Measurements from ENCODE around the gene NLRP6. TPM values are rescaled to one million over a fixed set of nuclear protein-coding genes. Genes with fewer than 3 reads are reported as not detected.

NLRP6 gene
- total RNA-seq, 3 donors from 2014 or later (not counting 1 experiment from before 2014, with no cell fraction given): 1.7 to 3.0 (median 2.3) TPM

DNA sequence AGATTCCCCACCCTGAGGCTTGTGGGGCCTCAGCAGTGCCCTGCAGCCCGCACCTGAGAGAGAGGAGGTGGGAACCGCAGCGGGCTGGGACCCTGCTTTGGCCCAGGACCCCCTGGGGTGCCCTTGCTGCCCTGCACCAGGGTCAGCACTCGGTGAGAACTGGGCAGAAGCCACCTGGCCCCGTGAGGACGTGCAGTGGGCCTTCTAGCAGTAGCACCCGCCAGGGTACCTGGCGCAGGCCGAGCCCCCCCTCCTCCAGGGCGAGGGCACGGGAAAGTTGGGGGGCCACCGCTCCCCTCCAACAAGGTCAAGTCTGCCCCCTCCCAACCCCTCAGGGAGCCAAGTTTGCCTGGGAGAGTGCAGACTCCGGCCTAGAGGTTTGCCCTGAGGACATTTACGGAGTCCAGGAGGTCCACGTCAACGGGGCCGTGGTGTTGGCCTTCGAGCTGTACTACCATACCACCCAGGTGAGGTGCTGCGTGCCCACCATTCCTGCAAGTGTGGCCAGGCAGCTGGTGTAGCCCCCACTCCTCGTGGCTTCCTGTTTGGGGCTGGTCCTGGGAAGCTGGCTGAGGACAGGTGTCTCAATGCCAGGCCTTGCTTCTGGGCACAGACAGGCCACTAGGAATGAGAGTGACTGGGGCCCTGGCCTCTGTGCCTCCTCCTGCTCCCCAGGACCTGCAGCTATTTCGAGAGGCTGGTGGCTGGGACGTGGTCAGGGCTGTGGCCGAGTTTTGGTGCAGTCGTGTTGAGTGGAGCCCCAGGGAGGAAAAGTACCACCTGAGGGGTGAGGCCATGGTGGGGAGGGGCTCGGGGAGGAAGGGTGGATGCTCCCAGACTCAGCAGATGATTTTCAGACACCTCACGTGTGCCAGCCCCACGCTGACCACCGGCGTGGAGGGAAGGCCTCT is 14.3 kb downstream of the NLRP6 start:
- H3K36me3 ChIP-seq (ENCODE audit: control insufficient read depth, insufficient read depth, low read length): peaks cover 27% of the 10 kb centered on the region
- Mint-ChIP-seq H3K4me3 (no peak overlapping the region), H3K27ac (no peak overlapping the region), H3K36me3 (no peaks in the 10 kb centered on the region), H3K27me3 (ENCODE audit: low read depth in 2 of 2) (no peaks in the 10 kb centered on the region), H3K9me3 (no peaks in the 10 kb centered on the region), H3K4me1 (peaks cover 27 to 36% of the 10 kb centered on the region in 2 donors)
- ATAC-seq: no peak
- peaks cover 60% of the 10 kb centered on the region for H3K4me1 ChIP-seq (ENCODE audit: control insufficient read depth, insufficient read depth, low read length)
- no peak overlapping the region for H3K27ac ChIP-seq (ENCODE audit: low read length)
- H3K27me3 ChIP-seq (ENCODE audit: control insufficient read depth, insufficient read depth, low read length): no peaks in the 10 kb centered on the region
- no peaks in the 10 kb centered on the region for H3K9me3 ChIP-seq (ENCODE audit: control insufficient read depth, insufficient read depth, low read length)
- no peak for DNase-seq
- H3K4me3 ChIP-seq (ENCODE audit: low read length): no peak overlapping the region
- TF ChIP-seq, protein P1, sequence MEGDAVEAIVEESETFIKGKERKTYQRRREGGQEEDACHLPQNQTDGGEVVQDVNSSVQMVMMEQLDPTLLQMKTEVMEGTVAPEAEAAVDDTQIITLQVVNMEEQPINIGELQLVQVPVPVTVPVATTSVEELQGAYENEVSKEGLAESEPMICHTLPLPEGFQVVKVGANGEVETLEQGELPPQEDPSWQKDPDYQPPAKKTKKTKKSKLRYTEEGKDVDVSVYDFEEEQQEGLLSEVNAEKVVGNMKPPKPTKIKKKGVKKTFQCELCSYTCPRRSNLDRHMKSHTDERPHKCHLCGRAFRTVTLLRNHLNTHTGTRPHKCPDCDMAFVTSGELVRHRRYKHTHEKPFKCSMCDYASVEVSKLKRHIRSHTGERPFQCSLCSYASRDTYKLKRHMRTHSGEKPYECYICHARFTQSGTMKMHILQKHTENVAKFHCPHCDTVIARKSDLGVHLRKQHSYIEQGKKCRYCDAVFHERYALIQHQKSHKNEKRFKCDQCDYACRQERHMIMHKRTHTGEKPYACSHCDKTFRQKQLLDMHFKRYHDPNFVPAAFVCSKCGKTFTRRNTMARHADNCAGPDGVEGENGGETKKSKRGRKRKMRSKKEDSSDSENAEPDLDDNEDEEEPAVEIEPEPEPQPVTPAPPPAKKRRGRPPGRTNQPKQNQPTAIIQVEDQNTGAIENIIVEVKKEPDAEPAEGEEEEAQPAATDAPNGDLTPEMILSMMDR (IDR thresholded peaks at IDR 0.05): no peak
- intact Hi-C loops (cut with micrococcal nuclease): no loop called here
- 85% methylated on average over 29 of the region's 29 CpGs for WGBS (ENCODE audit: insufficient coverage)

DNA sequence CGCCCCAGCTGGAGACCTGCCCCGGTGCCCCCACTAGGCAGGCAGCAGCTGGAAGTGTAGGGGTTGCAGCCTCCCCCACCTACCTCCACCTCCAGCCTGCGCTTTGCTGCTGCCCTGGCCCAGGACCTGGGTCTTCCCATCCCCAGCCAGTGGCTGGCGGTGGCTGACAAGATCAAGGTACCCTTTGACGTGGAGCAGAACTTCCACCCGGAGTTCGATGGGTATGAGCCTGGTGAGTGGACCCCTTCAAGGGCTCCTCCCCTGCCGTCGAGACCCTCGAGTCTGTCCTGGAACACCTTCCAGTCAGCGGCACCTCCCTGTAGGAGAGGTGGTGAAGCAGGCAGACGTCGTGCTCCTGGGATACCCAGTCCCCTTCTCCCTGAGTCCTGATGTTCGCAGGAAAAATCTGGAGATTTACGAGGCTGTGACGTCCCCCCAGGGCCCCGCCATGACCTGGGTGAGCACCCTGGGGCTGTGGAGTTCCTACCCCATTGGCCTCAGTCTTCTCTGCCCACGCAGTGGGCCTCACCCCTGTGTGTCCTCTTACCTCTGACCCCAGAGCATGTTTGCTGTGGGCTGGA is 15.2 kb downstream of the NLRP6 start:
- WGBS (ENCODE audit: insufficient coverage): 98% methylated on average over 16 of the region's 18 CpGs
- no peak overlapping the region for H3K27ac Mint-ChIP-seq
- ATAC-seq: no peak

DNA sequence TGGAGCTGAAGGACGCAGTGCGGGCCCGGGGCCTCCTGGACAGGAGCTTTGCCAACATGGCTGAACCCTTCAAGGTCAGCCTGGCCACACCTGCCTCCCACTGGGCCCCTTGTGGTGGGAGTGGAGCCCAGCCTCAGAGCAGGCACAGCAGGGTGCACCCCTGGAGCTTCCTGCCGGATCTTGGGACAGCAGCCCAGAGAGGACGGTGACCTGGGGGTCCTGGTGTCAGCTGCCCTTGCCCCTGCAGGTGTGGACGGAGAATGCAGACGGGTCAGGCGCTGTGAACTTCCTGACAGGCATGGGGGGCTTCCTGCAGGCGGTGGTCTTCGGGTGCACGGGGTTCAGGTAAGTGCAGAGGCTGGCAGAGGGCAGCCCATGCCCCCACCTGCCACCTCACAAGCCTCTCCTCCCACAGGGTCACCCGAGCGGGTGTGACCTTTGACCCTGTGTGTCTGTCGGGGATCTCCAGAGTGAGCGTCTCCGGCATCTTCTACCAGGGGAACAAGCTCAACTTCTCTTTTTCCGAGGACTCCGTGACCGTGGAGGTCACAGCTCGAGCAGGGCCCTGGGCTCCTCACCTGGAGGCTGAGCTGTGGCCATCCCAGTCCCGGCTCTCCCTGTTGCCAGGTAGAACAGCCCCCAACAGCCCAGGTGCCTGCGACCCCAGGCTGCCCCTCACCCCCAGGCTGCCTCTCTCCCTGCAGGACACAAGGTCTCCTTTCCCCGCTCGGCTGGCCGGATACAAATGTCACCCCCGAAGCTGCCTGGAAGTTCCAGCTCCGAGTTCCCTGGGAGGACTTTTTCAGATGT is 15.8 kb downstream of the NLRP6 start:
- intact Hi-C loops (cut with micrococcal nuclease): no loop called here
- H3K4me3 ChIP-seq (ENCODE audit: low read length): no peak overlapping the region
- no peaks in the 10 kb centered on the region for H3K36me3 Mint-ChIP-seq
- peaks cover 26 to 37% of the 10 kb centered on the region in 2 donors for H3K4me1 Mint-ChIP-seq
- no peaks in the 10 kb centered on the region for H3K27me3 Mint-ChIP-seq (ENCODE audit: low read depth in 2 of 2)
- no peak overlapping the region for H3K27ac ChIP-seq (ENCODE audit: low read length)
- H3K9me3 ChIP-seq (ENCODE audit: control insufficient read depth, insufficient read depth, low read length): no peaks in the 10 kb centered on the region
- no peaks in the 10 kb centered on the region for H3K9me3 Mint-ChIP-seq
- peaks cover 65% of the 10 kb centered on the region for H3K4me1 ChIP-seq (ENCODE audit: control insufficient read depth, insufficient read depth, low read length)
- DNase-seq (no peak), ATAC-seq (no peak)
- H3K27me3 ChIP-seq (ENCODE audit: control insufficient read depth, insufficient read depth, low read length): no peaks in the 10 kb centered on the region
- peaks cover 27% of the 10 kb centered on the region for H3K36me3 ChIP-seq (ENCODE audit: control insufficient read depth, insufficient read depth, low read length)
- H3K27ac Mint-ChIP-seq: no peak overlapping the region
- H3K4me3 Mint-ChIP-seq: no peak overlapping the region
- WGBS (ENCODE audit: insufficient coverage): 94% methylated on average over 27 of the region's 27 CpGs
- TF ChIP-seq, protein P1 (IDR thresholded peaks at IDR 0.05): no peak

More for the DNA sequence above, 15.2 kb downstream of the NLRP6 start:
- no peaks in the 10 kb centered on the region for H3K9me3 Mint-ChIP-seq
- Histone ChIP-seq H3K4me1 (ENCODE audit: control insufficient read depth, insufficient read depth, low read length) (peaks cover 60% of the 10 kb centered on the region), H3K27ac (ENCODE audit: low read length) (no peak overlapping the region), H3K27me3 (ENCODE audit: control insufficient read depth, insufficient read depth, low read length) (no peaks in the 10 kb centered on the region), H3K36me3 (ENCODE audit: control insufficient read depth, insufficient read depth, low read length) (peaks cover 27% of the 10 kb centered on the region), H3K4me3 (ENCODE audit: low read length) (no peak overlapping the region), H3K9me3 (ENCODE audit: control insufficient read depth, insufficient read depth, low read length) (no peaks in the 10 kb centered on the region)
- H3K27me3 Mint-ChIP-seq (ENCODE audit: low read depth in 2 of 2): no peaks in the 10 kb centered on the region
- H3K4me1 Mint-ChIP-seq: peaks cover 26 to 37% of the 10 kb centered on the region in 2 donors
- no peak overlapping the region for H3K4me3 Mint-ChIP-seq
- intact Hi-C loops (cut with micrococcal nuclease): no loop called here
- H3K36me3 Mint-ChIP-seq: no peaks in the 10 kb centered on the region
- DNase-seq: no peak
- TF ChIP-seq, protein P1 (IDR thresholded peaks at IDR 0.05): no peak
